ENCODE measurements around the gene PPP1R2. TPM values are rescaled to one million over a fixed set of nuclear protein-coding genes. Genes with fewer than 3 reads are reported as not detected.

PPP1R2 gene
- total and polyA plus RNA-seq, 2 donors (not counting 3 experiments of a cell fraction or from before 2014, with no cell fraction given): 19.9 to 37.3 TPM

- no peak for FAIRE-seq
- Histone ChIP-seq H2AFZ (ENCODE audit: low read depth, low read length) (no peak overlapping the region), H3K4me2 (ENCODE audit: insufficient read depth, low read length) (no peak overlapping the region), H3K27ac (ENCODE audit: insufficient read depth, low read depth, low read length) (no peak overlapping the region), H3K9me3 (replicated peaks; ENCODE audit: control insufficient read depth, insufficient read depth, low read length) (no peaks in the 10 kb centered on the region), H4K20me1 (replicated peaks; ENCODE audit: control insufficient read depth, extremely low read depth, insufficient read depth, low read length) (no peaks in the 10 kb centered on the region), H3K9ac (replicated peaks; ENCODE audit: extremely low read depth, insufficient read depth, low read length) (no peak overlapping the region), H3K27me3 (ENCODE audit: control insufficient read depth in 2 of 2, insufficient read depth in 2 of 2, low read length in 2 of 2) (peaks cover 19 to 39% of the 10 kb centered on the region in 2 experiments), H3K79me2 (ENCODE audit: control insufficient read depth, insufficient read depth, low read length) (no peaks in the 10 kb centered on the region), H3K4me1 (ENCODE audit: control insufficient read depth, extremely low read depth, insufficient read depth, low read length) (peaks cover 2% of the 10 kb centered on the region), H3K36me3 (ENCODE audit: control insufficient read depth in 2 of 2, extremely low read depth in 1 of 2, insufficient read depth in 2 of 2, low read length in 2 of 2) (no peaks in the 10 kb centered on the region), H3K4me3 (replicated peaks in 1 of 3; ENCODE audit: insufficient read depth in 1 of 3, low read depth in 1 of 3, low read length in 3 of 3) (no peak overlapping the region), H3K9me1 (replicated peaks; ENCODE audit: control insufficient read depth, extremely low read depth, insufficient read depth, low read length) (no peaks in the 10 kb centered on the region)
- ChIA-PET CTCF (interaction anchor here (1.0 kb wide), 1 partner anchor 280 kb away, joined by 3 read pairs; the partner anchor contains the start of gene XXYLT1), POLR2A (interaction anchor here (0.6 kb wide), 1 partner anchor 89 kb away, joined by 4 read pairs; no protein-coding TSS in a partner anchor)
- intact Hi-C loops (cut with micrococcal nuclease) (no loop called here), dilution Hi-C loops (cut with MboI; ENCODE audit: extremely low pct_ligation_motif_present, low sequenced_read_pairs) (no loop called here)
- DNase-seq (ENCODE audit: low read depth, low spot score): no peak
- TF ChIP-seq EZH2 (IDR thresholded peaks at IDR 0.05; ENCODE audit: borderline replicate concordance, low read depth, low read length, severe bottlenecking) (no peak), FOS (IDR thresholded peaks at IDR 0.05; ENCODE audit: borderline replicate concordance, insufficient read depth, low read length) (no peak), POLR2AphosphoS5 (IDR thresholded peaks at IDR 0.05; ENCODE audit: insufficient read depth, low read depth, low read length) (no peak), GATA2 (IDR thresholded peaks at IDR 0.05; ENCODE audit: insufficient read depth, insufficient read length, low read depth, low read length) (no peak), MAX (IDR thresholded peaks at IDR 0.05; ENCODE audit: insufficient read depth, insufficient read length) (no peak), MYC (IDR thresholded peaks at IDR 0.05; ENCODE audit: low read depth, low read length) (no peak), JUN (IDR thresholded peaks at IDR 0.05; ENCODE audit: borderline replicate concordance, insufficient read depth, insufficient read length, low read depth) (no peak), POLR2A (IDR thresholded peaks at IDR 0.05; ENCODE audit: low read depth, low read length) (no peak), CTCF (IDR thresholded peaks at IDR 0.05; ENCODE audit: extremely low read depth in 1 of 2, insufficient read depth in 1 of 2, low read depth in 1 of 2, low read length in 2 of 2) (no peak)
- BruUV-seq (replicated peaks): no TSS peak
These were observed 8.4 kb upstream of the PPP1R2 start for GRCh38 chr3:195551381-195551978.
